H9 (cell line): ENCODE results near the gene SUPT3H. TPM values are rescaled to one million over a fixed set of nuclear protein-coding genes. Genes with fewer than 3 reads are reported as not detected.

Experiments
- DNase-seq: peaks from one replicate; pipeline ENCODE4 v3.0.0-alpha.2; 2017
- H2AFZ ChIP-seq: one replicate; pipeline ENCODE4 v1.6.1; 2013; ENCODE audit warnings: mild to moderate bottlenecking, low read length, control low read depth, moderate library complexity
- H2AK5ac ChIP-seq: 2 replicates; pipeline ENCODE4 v1.6.1; 2013; ENCODE audit warnings: low read length, control low read depth, mixed read lengths; ENCODE audit not compliant: insufficient read length
- H2BK120ac ChIP-seq: one replicate; pipeline ENCODE4 v1.6.1; 2013; ENCODE audit warnings: low read depth, mild to moderate bottlenecking, low read length, control low read depth, inconsistent platforms; ENCODE audit not compliant: poor library complexity, severe bottlenecking
- H2BK12ac ChIP-seq: 2 replicates; pipeline ENCODE4 v1.6.1; 2013; ENCODE audit warnings: low read length, control low read depth, mixed read lengths, low read depth; ENCODE audit not compliant: insufficient read length
- H2BK15ac ChIP-seq: 2 replicates; pipeline ENCODE4 v1.6.1; 2013; ENCODE audit warnings: low read depth, low read length, control low read depth
- H2BK20ac ChIP-seq: one replicate; pipeline ENCODE4 v1.6.1; 2013; ENCODE audit warnings: low read depth, mild to moderate bottlenecking, low read length, control low read depth, inconsistent platforms; ENCODE audit not compliant: poor library complexity, severe bottlenecking
- H2BK5ac ChIP-seq: 2 replicates; pipeline ENCODE4 v1.6.1; 2013; ENCODE audit warnings: low read length, control low read depth, mixed read lengths; ENCODE audit not compliant: insufficient read length
- H3K14ac ChIP-seq: 2 replicates; pipeline ENCODE4 v1.6.1; 2013; ENCODE audit warnings: low read length, control low read depth; ENCODE audit not compliant: insufficient read depth
- H3K18ac ChIP-seq: 2 replicates; pipeline ENCODE4 v1.6.1; 2013; ENCODE audit warnings: low read depth, mild to moderate bottlenecking, mixed read lengths, low read length, control low read depth; ENCODE audit not compliant: insufficient read length
- H3K23ac ChIP-seq: 2 replicates; pipeline ENCODE4 v1.6.1; 2013; ENCODE audit warnings: low read length, control low read depth, mixed read lengths, low read depth; ENCODE audit not compliant: insufficient read length
- H3K23me2 ChIP-seq: 2 replicates; pipeline ENCODE4 v1.6.1; 2013; ENCODE audit warnings: low read depth, mild to moderate bottlenecking, mixed read lengths, low read length, control low read depth; ENCODE audit not compliant: insufficient read length, poor library complexity, severe bottlenecking
- H3K27ac ChIP-seq: 2 replicates; pipeline ENCODE4 v1.5.1; 2013; ENCODE audit warnings: low read length, control low read depth, mixed read lengths, low read depth; ENCODE audit not compliant: insufficient read length
- H3K27me3 ChIP-seq: 2 replicates; pipeline ENCODE4 v1.6.1; 2013; ENCODE audit warnings: low read length, control low read depth, inconsistent platforms; ENCODE audit not compliant: insufficient read depth
- H3K4ac ChIP-seq: 2 replicates; pipeline ENCODE4 v1.6.1; 2013; ENCODE audit warnings: low read depth, mild to moderate bottlenecking, control low read depth, inconsistent platforms, low read length, moderate library complexity
- H3K4me1 ChIP-seq: 2 replicates; pipeline ENCODE4 v1.6.1; 2013; ENCODE audit warnings: low read length, control low read depth, inconsistent platforms; ENCODE audit not compliant: insufficient read depth
- H3K4me2 ChIP-seq: 2 replicates; pipeline ENCODE4 v1.6.1; 2013; ENCODE audit warnings: low read length, control low read depth, mixed read lengths; ENCODE audit not compliant: insufficient read length, insufficient read depth
- H3K56ac ChIP-seq: 2 replicates; pipeline ENCODE4 v1.6.1; 2013; ENCODE audit warnings: low read depth, mild to moderate bottlenecking, mixed read lengths, low read length, control low read depth; ENCODE audit not compliant: insufficient read length
- H3K79me1 ChIP-seq: 2 replicates; pipeline ENCODE4 v1.6.1; 2013; ENCODE audit warnings: low read depth, mild to moderate bottlenecking, moderate library complexity, low read length, control low read depth, inconsistent platforms; ENCODE audit not compliant: insufficient read depth, poor library complexity, severe bottlenecking
- H3K79me2 ChIP-seq: 2 replicates; pipeline ENCODE4 v1.6.1; 2013; ENCODE audit warnings: low read length, control low read depth, inconsistent platforms; ENCODE audit not compliant: insufficient read depth
- H3K9ac ChIP-seq: 2 replicates; pipeline ENCODE4 v1.6.1; 2013; ENCODE audit warnings: low read length, control low read depth, mixed read lengths; ENCODE audit not compliant: insufficient read length; ENCODE audit errors: extremely low read depth
- H3K9me3 ChIP-seq: one replicate; pipeline ENCODE4 v1.6.1; 2013; ENCODE audit warnings: low read depth, low read length, inconsistent platforms; ENCODE audit not compliant: control insufficient read depth
- H3T11ph ChIP-seq: one replicate; pipeline ENCODE4 v1.6.1; 2013; ENCODE audit warnings: mild to moderate bottlenecking, low read length, control low read depth, inconsistent platforms
- H4K20me1 ChIP-seq: one replicate; pipeline ENCODE4 v1.6.1; 2013; ENCODE audit not compliant: control insufficient read depth, insufficient read length, insufficient read depth
- H4K5ac ChIP-seq: 2 replicates; pipeline ENCODE4 v1.6.1; 2013; ENCODE audit warnings: low read depth, mild to moderate bottlenecking, mixed read lengths, low read length, control low read depth; ENCODE audit not compliant: insufficient read length
- H4K8ac ChIP-seq: replicated peaks from 2 replicates; pipeline ENCODE4 v1.6.1; 2013; ENCODE audit warnings: low read length, control low read depth, mixed read lengths, low read depth; ENCODE audit not compliant: insufficient read length
- H4K91ac ChIP-seq: 2 replicates; pipeline ENCODE4 v1.6.1; 2013; ENCODE audit warnings: low read depth, mild to moderate bottlenecking, moderate library complexity, mixed read lengths, low read length, control low read depth; ENCODE audit not compliant: insufficient read length
- H3K27ac Mint-ChIP-seq, 3 experiments: 2 replicates in 2 of 3; 3 replicates in 1 of 3; pipeline ENCODE4 v1.8.0; 2020 to 2021; ENCODE audit warnings: mixed read lengths in 3 of 3, mild to moderate bottlenecking in 1 of 3, moderate library complexity in 1 of 3
- H3K27me3 Mint-ChIP-seq: 2 replicates; pipeline ENCODE4 v1.8.0; 2021; ENCODE audit warnings: low read depth, mild to moderate bottlenecking, moderate library complexity, mixed read lengths
- H3K36me3 Mint-ChIP-seq, 3 experiments: 2 replicates in 2 of 3; 3 replicates in 1 of 3; pipeline ENCODE4 v1.8.0; 2020 to 2021; ENCODE audit warnings: low read depth in 3 of 3, mixed read lengths in 3 of 3; ENCODE audit not compliant: insufficient read depth in 1 of 3
- H3K4me1 Mint-ChIP-seq, 2 experiments: 2 replicates each; pipeline ENCODE4 v1.8.0; 2020; ENCODE audit warnings: mixed read lengths in 2 of 2
- H3K4me3 Mint-ChIP-seq, 2 experiments: 2 replicates in 1 of 2; 3 replicates in 1 of 2; pipeline ENCODE4 v1.8.0; 2020 to 2021; ENCODE audit warnings: mild to moderate bottlenecking in 2 of 2, mixed read lengths in 2 of 2, moderate library complexity in 1 of 2
- H3K9me3 Mint-ChIP-seq, 2 experiments: 2 replicates in 1 of 2; 3 replicates in 1 of 2; pipeline ENCODE4 v1.8.0; 2020; ENCODE audit warnings: mild to moderate bottlenecking in 2 of 2, mixed read lengths in 2 of 2, moderate library complexity in 1 of 2
- WGBS: extraction: QIAGEN DNeasy Blood & Tissue Kit; methylation state at CpG from one replicate; pipeline ENCODE4 v1.1.7; 2013; ENCODE audit warnings: missing lambda C conversion rate, low lambda C conversion rate, mixed read lengths; ENCODE audit not compliant: insufficient read length; ENCODE audit errors: extremely low coverage; 5-methylcytosine and 5-hydroxymethylcytosine counted together
- total RNA-seq: library from RNA; stranded (reverse); gene quantifications from 2 replicates; pipeline ENCODE4 v1.2.1, GENCODE V29; 2021
- TF ChIP-seq, protein P1 (sequence below): fragments of 200-600 bp; sonication (generic); conservative IDR thresholded peaks from 3 replicates; pipeline ENCODE4 v1.8.0; 2021; ENCODE audit warnings: antibody characterized with exemption, mild to moderate bottlenecking

SUPT3H gene
- total RNA-seq, 1 experiment from 2014 or later = 22.5 TPM

DNA sequence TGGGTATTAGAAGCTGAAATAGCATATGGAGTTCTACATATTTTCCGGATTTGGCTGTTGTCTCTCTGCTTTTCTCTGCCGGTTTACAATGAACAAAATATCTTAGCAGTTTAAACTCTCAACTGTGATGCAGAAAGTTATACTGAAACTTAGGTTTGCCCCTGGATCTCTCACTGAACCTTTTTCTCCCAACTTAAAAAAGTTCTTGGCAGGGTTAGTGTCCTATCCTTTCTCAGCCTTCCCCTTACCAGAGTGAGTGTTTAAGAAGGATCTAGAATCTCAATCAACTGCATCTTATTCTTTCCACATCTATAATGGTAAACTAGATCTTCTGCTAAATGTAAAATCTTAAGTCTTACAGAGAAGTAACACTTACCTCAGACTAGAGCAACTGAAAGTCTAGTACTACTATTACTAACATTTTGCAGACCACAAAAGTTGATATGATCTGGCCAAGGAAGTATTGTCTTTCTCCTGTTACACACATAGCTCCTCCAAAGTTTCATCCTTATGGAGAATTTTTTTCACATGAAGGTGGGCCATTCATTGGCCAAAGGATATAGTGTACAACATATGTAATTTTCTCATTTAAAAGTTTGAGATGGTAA, 441.9 kb downstream of the SUPT3H start:
- Histone ChIP-seq H4K20me1 (no peaks in the 10 kb centered on the region), H3K23ac (no peak overlapping the region), H2AK5ac (no peak overlapping the region), H2AFZ (no peak overlapping the region), H3K27ac (no peak overlapping the region), H3K23me2 (no peaks in the 10 kb centered on the region), H2BK20ac (no peak overlapping the region), H3K4me1 (no peaks in the 10 kb centered on the region), H3K27me3 (no peaks in the 10 kb centered on the region), H3K9me3 (no peaks in the 10 kb centered on the region), H3K9ac (no peak overlapping the region), H3K56ac (no peak overlapping the region), H3K79me1 (no peaks in the 10 kb centered on the region), H3K79me2 (no peaks in the 10 kb centered on the region), H3K4me2 (no peak overlapping the region), H2BK120ac (no peak overlapping the region), H3K14ac (no peak overlapping the region), H4K91ac (no peak overlapping the region), H3K18ac (no peak overlapping the region), H3T11ph (no peak overlapping the region), H2BK12ac (no peak overlapping the region), H4K8ac (no peak overlapping the region), H3K4ac (no peak overlapping the region), H2BK15ac (no peak overlapping the region), H4K5ac (no peak overlapping the region), H2BK5ac (no peak overlapping the region)
- DNase-seq = no peak
- Mint-ChIP-seq H3K36me3 (no peaks in the 10 kb centered on the region), H3K27me3 (no peaks in the 10 kb centered on the region), H3K4me1 (peaks cover 0 to 5% of the 10 kb centered on the region in 2 experiments; a peak in 2 of 4 replicates), H3K4me3 (no peak overlapping the region), H3K9me3 (no peaks in the 10 kb centered on the region), H3K27ac (no peak overlapping the region)
- WGBS = no CpG with 5 or more reads among the region's 2 CpGs
- TF ChIP-seq, protein P1, sequence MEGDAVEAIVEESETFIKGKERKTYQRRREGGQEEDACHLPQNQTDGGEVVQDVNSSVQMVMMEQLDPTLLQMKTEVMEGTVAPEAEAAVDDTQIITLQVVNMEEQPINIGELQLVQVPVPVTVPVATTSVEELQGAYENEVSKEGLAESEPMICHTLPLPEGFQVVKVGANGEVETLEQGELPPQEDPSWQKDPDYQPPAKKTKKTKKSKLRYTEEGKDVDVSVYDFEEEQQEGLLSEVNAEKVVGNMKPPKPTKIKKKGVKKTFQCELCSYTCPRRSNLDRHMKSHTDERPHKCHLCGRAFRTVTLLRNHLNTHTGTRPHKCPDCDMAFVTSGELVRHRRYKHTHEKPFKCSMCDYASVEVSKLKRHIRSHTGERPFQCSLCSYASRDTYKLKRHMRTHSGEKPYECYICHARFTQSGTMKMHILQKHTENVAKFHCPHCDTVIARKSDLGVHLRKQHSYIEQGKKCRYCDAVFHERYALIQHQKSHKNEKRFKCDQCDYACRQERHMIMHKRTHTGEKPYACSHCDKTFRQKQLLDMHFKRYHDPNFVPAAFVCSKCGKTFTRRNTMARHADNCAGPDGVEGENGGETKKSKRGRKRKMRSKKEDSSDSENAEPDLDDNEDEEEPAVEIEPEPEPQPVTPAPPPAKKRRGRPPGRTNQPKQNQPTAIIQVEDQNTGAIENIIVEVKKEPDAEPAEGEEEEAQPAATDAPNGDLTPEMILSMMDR = no peak
